Stimulated activated CD4-positive, alpha-beta T cell treated with anti-CD3 and anti-CD28 coated beads, Interleukin-4, amount 100 ng/mL, for 1 hour (primary cell): Measurements from ENCODE around the gene MCOLN3.
"Not testable (repeated sequence)": the region's sequence is repeated elsewhere in the genome, so short reads cannot be mapped to it uniquely, and the experiment has no call there.

ENCODE experiments used
- DNase-seq: peaks from one replicate; pipeline ENCODE4 v3.0.0-alpha.2; 2020

MCOLN3 gene

DNA sequence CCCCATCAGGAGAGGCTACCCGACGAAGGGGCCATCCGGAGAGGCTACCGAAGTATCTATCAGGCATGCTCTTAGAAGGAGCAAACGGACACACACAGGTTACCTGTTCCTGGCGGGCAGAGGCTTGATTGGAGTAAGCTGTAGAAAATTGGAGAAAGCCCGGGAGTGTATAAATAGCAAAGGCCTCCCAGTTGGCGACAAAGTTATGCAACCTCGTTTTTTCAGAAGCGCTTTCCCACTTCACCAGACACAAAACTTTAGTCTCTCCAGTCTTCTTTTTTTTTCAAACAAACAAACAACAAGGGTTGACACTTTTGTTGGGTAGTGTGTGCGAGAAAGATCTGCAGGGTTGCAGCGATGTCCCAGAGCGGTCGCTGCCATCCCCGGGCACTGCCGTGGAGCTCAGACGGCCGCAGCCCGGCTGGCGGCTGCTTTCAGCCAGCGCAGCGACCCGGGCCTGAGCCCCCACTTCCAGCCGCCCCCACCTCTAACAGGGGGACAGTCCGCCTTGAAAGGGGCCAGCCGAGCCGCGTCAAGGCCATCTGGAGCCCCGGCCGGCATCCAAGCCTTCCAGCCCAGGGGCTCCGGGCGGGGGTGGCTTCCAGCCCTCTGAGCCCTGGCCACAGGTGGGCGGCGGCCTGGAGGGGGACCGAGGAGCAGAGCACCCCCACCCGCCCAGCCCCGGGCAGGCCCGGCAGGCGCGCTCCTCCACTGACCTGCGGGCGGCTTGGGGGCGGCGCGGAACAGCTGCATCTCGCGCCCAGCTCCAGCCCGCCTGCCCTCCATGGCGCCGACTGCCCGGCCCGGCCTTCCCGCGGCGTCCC, 616 bp downstream of the MCOLN3 start:
- DNase-seq = peak; percentile 5

DNA sequence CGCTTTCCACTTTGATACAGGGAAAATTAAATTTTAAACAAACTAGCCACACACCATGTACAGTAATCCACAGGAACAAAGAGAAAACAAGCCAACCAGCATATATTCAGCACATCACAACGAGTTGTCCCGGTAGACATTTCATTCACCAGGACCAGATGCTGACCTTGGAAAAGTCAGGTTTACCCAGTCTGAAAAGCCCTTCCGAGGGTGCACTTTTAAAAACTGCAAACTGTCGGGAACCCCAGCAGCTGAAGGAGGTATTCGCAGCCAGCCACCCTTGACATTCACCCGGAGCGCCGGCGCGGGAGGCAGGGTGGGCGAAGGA, 1.2 kb downstream of the MCOLN3 start:
- no peak for DNase-seq

GRCh38 chr1:85042413-85042812, 5.9 kb downstream of the MCOLN3 start:
- DNase-seq = no peak

- DNase-seq = no peak
Observed at GRCh38 chr1:85041793-85042192, 6.5 kb downstream of the MCOLN3 start.

DNA sequence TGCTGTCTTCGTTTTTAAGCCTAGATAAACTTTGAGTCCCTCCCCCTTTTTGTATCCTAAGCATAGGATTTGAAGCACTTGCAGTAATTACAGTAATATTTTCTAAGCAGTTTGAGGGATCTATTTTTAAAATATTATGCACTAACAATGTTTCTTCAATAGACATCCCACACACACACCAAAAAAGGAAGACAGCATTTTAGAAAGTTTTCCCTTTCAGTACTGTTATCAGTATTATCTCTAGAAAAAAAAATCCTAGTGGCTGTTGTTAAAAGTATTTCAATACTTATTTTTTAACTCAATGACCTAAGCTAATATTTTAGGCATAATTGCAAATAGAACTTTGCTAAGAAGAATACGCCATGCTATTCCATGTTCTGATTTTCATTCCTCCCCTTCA, 15.1 kb downstream of the MCOLN3 start:
- no peak for DNase-seq

DNA sequence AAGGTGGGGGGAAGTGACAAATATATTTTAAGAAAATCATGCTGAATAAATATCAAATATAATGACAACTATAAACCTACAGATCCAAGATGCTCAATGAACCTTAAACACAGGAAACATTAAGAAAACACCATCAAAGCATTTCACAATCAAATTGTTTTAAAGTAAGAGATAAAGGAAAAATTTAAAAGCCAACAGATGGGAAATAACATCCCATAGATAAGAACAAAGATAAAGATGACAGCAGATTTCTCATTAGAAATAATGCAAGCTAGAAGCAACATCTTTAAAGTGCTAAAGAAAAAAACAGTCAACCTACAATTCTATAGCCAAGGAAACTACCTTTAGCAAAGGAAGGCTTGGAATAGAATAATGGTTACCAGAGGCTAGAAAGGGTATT, 17.8 kb downstream of the MCOLN3 start:
- DNase-seq = no peak

- DNase-seq = no peak
Observed at GRCh38 chr1:85028151-85028550, 20.1 kb downstream of the MCOLN3 start.

DNA sequence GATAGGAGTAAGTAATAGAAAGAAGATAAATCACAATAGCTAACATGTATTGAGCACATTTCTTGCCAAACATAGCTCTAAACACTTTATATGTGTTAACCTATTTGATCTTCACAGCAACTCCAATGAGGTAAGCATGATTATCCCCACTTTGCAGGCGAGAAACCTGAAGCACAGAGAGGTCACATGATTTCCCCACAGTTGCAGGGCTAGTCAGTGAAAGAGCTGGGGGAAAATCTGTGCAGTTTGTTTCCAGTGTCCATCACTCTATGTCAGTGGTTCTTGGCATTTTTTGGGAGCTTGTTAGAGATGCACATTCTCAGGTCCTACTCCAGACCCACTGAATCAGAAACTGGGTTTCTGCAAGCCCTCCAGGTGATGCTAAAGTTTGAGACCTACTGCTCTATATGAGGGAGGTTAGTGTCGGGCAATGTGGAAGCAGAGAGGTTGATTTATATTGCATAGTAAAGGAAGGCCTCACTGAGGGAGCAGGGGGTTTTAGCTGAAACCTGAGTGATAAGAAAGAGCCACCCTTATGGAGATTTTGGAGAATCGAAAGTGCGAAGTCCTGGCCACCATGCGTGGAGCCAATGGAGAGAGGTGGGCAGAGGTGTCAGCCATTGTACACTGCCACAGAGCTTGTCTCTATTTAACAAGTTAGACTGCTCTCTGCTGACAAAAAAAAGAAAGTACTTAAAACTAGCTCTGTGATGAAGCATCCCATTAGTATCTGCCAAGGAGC, 20.9 kb downstream of the MCOLN3 start:
- no peak for DNase-seq

DNA sequence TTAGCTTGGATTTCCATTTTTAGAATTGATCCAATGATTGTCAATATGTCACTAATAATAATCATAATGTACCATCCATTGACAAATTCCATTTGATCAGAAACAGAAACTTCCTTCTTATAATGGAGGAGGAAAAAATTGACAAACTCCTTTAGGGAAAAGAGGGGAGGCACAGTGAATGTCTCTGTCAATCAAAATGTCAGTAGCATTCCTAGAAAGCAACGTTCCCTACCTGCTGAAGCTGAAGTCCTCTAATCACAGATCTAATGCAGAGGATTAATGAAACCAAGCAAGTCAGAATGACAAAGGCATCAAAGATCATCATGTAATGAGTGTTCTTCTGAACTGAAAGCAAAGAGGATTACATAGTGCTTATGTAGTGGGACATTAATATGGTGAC, 22.4 kb downstream of the MCOLN3 start:
- DNase-seq = no peak

- no peak for DNase-seq
Observed at GRCh38 chr1:85024736-85025135, 23.6 kb downstream of the MCOLN3 start.

DNA sequence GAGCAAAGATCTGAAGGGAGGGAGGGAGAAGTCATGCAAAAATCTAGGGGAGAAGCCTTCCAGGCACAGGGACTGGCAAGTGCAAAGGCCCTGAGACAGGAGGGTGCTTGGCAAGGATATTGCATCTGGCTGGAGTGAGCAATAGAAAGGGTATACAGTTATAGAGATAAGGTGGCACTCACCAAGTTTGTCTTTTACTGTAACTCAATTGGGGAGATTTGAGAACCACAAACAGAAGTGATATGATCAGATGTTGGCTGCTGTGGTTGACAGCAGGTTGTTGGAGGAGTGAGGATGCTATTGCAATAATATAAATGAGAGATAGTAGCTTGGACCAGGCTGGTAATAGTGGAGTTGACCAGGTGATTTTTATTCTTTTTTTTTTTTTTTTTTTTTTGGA, 25.6 kb downstream of the MCOLN3 start:
- no peak for DNase-seq

- no peak for DNase-seq
Observed at GRCh38 chr1:85019994-85020393, 28.3 kb downstream of the MCOLN3 start.

DNA sequence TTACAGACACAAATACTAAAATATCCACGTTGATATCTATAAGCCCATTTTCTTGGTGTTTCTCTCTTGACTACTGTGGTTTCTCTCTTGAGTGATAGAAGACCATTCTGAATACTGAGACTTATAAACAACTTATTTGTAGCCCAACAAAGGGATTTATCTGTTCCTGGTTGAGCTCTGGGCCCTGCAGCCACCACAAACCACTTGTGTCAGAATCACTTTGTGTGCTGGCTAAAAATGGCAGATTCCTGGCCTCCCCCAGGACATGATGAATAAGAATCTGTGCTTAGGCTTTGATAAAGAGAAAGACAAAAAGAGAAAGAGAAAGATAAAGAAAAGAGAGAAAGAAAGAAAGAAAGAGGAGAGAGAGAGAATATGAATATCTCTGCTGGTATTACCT, 32.5 kb downstream of the MCOLN3 start:
- no peak for DNase-seq

- not testable (repeated sequence) for DNase-seq
Observed at GRCh38 chr1:85005641-85006040, 42.7 kb downstream of the MCOLN3 start.

DNA sequence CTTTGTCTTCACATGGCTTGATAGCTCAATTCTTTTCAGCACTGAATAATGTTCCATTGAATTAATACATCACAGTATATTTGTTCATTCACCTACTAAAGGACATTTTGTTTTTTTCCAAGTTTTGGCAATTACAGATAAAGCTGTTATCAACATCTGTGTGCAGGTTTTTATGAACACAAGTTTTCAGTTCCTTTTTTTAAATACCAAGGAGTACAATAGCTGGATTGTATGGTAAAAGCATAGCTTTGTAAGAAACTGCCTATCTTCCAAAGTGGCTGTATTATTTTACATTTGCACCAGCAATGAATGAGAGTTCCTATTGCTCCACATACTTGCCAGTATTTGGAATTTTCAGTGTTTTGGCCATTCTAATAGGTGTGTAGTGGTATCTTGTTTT, 46.6 kb downstream of the MCOLN3 start:
- no peak for DNase-seq

- peak; percentile 38 for DNase-seq
Observed at GRCh38 chr1:84998642-84999280, 49.5 kb downstream of the MCOLN3 start.

DNA sequence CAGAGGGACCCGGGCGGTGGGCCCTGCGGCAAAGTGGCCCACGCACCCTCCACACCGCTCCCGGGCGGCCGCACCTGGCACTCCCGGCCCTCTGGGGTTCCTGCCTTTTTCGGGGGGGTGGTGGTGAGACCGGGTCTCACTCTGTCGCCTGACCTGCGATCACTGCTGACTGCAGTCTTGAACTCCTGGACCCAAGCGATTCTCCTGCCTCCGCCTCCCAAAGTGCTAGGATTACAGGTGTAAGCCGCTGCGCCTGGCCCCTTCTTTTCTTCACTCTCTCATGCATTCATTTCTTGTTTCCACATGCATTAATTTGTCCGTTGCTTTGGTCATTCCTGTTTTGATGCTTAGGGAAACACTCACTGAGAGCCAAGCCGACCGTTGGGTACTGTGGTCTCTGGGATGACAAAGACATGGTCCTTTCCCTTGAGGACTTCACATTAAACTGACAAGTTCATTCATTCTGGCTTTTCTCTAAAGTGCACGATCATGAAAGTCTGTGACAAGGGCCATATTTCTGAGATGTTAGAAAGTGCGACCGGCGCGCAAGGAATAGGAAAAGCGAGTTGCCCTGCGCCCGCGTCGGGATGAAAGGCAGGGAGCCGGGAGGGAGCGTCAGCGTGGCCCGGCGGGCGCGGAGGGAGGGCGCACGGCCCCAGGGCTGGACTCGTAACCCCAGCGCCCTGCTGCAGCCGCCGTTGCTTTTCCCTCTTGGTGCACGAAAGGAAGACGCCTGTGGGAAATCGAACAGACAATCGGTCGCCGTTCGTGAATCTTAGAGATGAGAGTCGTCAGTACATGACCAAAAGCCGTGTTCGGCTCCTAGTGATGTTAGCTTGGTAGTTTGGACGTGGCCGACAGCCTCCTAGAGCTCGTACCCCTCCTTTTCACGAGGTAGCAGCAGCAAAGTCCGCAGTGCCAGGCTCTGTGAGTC, 50.4 kb downstream of the MCOLN3 start:
- no peak for DNase-seq

GRCh38 chr1:84996846-84997666, 51.2 kb downstream of the MCOLN3 start, which contains the start of gene MCOLN2:
Gene MCOLN2 (minus strand): TSS chr1:84997113. CDS start chr1:84996872, 241 bp downstream.
- DNase-seq = peak; percentile 48

GRCh38 chr1:84995484-84996334, 52.6 kb downstream of the MCOLN3 start:
- DNase-seq = no peak

DNA sequence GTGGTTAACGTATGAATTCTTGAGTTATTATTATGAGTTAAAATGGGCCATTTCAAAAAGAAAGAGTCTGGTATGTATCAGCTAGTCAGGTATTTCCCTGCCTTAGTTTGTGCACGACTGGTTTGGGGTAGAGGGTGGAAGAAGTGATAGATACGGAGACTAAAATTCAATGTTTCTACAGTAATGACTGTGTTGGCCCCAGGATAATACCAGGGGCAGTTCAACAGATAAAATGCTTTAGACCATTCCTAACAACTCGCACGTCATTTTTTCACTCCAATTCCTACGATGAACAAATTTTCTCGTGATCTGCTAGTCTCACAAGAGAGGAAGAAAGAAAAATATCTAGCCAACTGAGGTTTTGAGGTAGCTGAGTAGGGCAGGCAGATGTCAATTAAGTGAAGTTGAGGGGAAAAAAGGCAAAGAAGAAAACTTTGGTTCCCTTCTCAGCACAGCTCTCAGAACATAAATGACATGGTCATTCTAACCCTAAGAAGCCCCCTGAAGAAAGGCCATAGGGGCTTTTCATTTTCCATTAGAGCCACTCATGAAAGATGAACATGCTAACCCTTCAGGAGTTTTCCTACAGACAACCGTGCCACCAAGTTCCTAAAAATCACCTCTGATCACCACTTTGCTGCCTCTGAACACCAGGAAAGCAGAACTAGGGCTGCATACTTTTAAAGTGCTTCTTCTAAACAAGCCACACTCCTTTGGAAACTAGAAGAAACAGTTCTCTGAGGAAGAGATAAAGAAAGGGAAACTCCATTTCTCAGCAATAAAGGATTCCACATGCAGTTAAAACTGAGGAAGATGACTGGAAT, 57.0 kb downstream of the MCOLN3 start:
- DNase-seq = no peak
